ENCODE data around the gene RAB38. TPM values are rescaled to one million over a fixed set of nuclear protein-coding genes. Genes with fewer than 3 reads are reported as not detected.

RAB38 gene
- polyA plus RNA-seq, 1 donor from 2014 or later, result not detected

DNA sequence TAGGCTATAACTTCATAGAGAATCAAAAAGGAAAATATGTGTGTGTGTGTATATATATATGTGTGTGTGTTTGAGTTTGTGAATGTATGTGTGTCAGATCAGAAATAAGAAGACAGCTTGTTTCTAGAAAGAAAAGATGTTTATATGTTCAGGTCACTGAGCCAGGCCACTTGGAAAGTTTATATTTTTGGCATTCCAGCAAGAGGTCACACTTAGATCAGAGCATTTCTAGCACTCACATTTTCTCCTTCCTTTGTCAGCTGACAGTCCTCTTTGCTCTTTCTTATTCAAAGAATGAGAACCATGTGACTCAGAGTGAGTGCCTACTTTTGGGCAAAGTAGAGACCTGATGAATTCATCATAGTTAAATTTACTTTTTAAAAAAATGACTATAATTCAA is 22.9 kb downstream of the RAB38 start:
- peaks cover 2% of the 10 kb centered on the region for H3K36me3 Mint-ChIP-seq
- H3K4me1 Mint-ChIP-seq, result no peaks in the 10 kb centered on the region
- H3K9me3 Mint-ChIP-seq, result peaks cover 0 to 12% (median 5%) of the 10 kb centered on the region in 3 donors
- no peak overlapping the region for H3K27ac Mint-ChIP-seq
- no peak overlapping the region for H3K4me3 Mint-ChIP-seq
- H3K27me3 Mint-ChIP-seq, result peaks cover 4% of the 10 kb centered on the region

DNA sequence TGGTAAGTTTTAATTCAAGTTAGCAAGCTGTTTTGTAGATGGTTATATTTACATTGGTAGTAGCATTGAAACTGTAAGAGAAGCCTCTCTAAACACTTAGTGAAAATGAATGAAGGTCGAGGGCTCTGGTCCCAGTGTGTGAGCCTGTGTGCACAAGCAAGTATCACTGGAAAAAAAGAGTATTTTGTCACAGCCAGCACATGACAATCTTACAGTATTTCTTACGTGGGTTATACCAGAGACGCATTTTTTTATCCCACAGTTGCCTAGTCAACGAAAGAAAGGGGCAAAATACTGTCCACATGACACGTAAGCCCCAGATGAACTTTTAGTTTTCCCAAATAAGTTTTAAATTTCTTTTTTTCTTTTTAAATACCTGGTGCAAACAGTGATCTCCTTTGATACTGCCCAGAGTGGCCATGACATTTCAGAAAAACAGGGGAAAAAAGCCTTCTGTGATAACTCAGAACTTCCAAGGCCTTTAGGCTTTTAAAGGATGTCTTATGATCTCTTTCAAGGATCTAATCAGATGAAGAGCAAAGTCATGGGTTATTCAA is 23.5 kb downstream of the RAB38 start:
- Mint-ChIP-seq H3K27ac (no peak overlapping the region), H3K4me1 (peaks cover 0 to 1% (median 0%) of the 10 kb centered on the region in 3 donors), H3K36me3 (peaks cover 2% of the 10 kb centered on the region), H3K9me3 (peaks cover 0 to 8% (median 5%) of the 10 kb centered on the region in 3 donors), H3K27me3 (peaks cover 4% of the 10 kb centered on the region), H3K4me3 (no peak overlapping the region)

DNA sequence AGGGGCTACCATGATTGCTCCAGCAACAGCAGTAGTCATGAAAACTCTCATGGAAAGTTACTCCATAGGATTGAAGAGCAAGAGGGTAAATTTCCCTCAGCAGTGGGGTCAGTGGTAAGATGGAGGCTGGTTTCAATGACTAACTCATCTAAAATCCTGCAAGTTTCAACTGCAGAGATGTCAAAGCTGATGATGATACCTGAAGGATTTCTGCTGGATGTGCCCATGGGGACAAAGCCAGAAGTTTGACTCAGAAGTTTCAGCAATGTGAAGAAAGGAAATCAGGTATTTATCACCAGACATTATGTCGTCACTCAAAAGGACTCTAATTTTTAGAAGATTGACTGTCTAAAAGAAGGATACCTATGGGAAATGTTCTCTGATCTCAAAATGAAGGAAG is 29.1 kb downstream of the RAB38 start:
- no peaks in the 10 kb centered on the region for H3K27me3 Mint-ChIP-seq
- H3K27ac Mint-ChIP-seq, result no peak overlapping the region
- H3K4me1 Mint-ChIP-seq, result peaks cover 0 to 1% (median 0%) of the 10 kb centered on the region in 3 donors
- no peaks in the 10 kb centered on the region for H3K9me3 Mint-ChIP-seq
- H3K4me3 Mint-ChIP-seq, result no peak overlapping the region
- no peaks in the 10 kb centered on the region for H3K36me3 Mint-ChIP-seq

DNA sequence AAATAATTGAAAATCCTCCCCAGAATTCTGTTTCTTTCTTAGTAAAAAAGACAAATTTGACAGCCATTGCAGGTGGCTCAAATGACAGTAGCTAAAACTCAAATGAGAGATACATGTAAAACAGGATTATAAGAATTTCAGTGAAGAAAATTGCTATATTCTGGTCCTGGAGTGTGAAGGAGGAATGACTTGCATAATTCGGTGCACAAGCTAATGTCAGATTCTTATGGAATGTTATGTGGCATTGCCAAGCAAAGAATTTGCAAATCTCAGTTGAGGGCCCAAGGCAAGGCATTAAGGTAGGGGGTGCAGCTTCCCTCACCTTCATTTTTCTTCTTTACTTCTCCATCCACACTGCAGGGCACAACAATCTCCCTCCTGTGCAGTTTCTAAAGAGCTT is 35.4 kb downstream of the RAB38 start:
- H3K4me1 Mint-ChIP-seq, result no peaks in the 10 kb centered on the region
- H3K36me3 Mint-ChIP-seq, result no peaks in the 10 kb centered on the region
- no peaks in the 10 kb centered on the region for H3K27me3 Mint-ChIP-seq
- no peaks in the 10 kb centered on the region for H3K9me3 Mint-ChIP-seq
- H3K4me3 Mint-ChIP-seq, result no peak overlapping the region
- H3K27ac Mint-ChIP-seq, result no peak overlapping the region

DNA sequence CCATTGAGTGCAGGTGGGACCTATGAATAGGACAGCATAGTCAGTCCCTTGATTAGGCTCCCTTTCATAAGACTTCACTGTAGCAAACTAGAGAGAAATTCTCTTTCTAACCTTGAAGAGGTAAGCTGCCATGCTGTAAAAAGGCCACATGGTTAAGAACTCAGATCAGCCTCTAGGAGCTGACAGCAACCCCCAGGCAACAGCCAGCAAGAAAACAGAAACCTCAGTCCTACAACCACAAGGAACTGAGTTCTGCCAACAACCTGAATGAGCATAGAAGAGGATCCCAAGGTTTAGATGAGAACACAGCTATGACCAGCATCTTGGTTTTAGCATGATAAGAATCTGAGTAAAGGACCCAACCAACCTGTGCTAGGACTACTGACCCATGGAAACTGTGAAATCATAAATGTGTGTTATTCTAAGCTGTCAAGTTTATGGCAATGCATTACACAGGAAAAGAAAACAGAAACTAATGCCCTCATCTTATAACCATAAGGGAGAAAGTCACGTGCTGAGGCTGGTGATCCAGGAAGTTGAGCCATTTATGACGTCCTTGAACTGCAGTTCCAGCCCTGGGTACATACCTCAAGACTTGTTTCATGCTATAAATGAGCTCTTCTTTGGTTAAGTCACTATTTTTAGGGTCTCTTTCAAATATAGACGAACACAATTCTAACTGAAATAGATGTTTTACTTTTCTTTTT is 43.3 kb downstream of the RAB38 start:
- Mint-ChIP-seq H3K4me1 (no peaks in the 10 kb centered on the region), H3K27me3 (peaks cover 2% of the 10 kb centered on the region), H3K27ac (no peak overlapping the region), H3K9me3 (no peaks in the 10 kb centered on the region), H3K4me3 (no peak overlapping the region), H3K36me3 (no peaks in the 10 kb centered on the region)

DNA sequence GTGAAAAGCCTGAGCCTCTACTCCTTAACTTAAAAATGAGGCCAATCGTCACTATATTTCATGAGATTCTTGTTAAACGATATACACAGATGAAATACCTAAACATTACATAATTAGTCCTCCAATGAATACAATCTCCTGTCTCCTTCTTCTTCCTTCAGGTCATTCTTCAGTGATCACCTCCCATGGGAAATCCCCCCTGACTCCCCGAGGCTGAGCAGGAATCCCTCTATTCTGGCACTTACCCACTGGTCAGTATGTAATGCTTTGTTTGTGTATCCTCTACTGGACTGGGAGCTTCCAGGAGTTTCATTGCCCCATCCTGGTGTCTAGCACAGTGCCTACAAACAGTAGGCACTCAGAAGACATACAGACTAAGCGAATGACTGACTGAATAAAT is 52.3 kb downstream of the RAB38 start:
- Mint-ChIP-seq H3K9me3 (no peaks in the 10 kb centered on the region), H3K36me3 (no peaks in the 10 kb centered on the region), H3K27me3 (peaks cover 1% of the 10 kb centered on the region), H3K27ac (no peak overlapping the region), H3K4me3 (no peak overlapping the region), H3K4me1 (no peaks in the 10 kb centered on the region)

DNA sequence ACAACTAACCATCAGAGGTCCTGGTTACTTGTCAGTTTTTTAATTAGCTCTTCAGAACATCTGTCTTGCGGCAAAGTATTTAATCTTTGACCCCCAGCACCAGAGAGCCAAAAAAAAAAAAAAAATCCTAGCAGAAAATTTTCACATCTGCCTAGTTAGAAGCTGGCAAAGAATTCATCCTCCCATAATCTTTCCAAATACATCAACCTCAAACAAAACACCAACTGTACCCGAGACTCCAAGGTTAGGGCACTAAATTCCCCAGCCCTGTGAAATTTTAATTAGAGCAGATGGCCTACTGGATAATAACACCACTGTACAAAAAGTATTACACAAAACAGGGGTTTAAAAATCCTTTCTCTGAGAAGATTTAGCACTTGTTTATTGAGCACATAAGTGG is 55.7 kb downstream of the RAB38 start:
- H3K36me3 Mint-ChIP-seq, result no peaks in the 10 kb centered on the region
- H3K4me1 Mint-ChIP-seq, result no peaks in the 10 kb centered on the region
- no peaks in the 10 kb centered on the region for H3K9me3 Mint-ChIP-seq
- no peak overlapping the region for H3K27ac Mint-ChIP-seq
- no peak overlapping the region for H3K4me3 Mint-ChIP-seq
- H3K27me3 Mint-ChIP-seq, result peaks cover 1% of the 10 kb centered on the region

DNA sequence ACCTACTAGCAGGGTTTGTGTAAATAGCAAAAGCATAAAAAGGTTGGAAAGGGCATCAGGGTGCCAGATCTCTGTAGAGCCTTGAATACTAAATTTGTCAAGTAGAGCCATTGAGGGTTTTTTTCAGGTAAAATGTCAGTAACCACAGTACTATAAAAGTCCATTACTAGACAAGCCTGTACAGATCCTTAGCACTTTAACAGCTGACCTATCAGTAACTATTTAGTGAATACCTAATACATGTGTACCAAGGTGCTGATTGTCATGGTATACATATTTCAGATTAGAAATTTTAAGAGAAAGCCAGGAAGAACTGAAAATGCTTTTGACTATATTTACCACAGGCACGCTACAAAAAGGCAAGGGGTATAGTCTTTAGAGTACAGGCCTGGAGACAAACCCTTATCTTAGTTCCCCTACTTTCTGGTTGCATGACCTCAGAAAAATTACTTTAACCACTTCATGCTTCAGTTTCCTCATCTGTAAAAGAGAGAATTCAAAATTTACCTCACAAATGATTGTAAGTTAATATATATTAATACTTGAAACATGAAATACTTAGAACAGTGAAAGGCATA is 57.9 kb downstream of the RAB38 start:
- no peaks in the 10 kb centered on the region for H3K4me1 Mint-ChIP-seq
- no peaks in the 10 kb centered on the region for H3K9me3 Mint-ChIP-seq
- peaks cover 1% of the 10 kb centered on the region for H3K27me3 Mint-ChIP-seq
- no peaks in the 10 kb centered on the region for H3K36me3 Mint-ChIP-seq
- no peak overlapping the region for H3K4me3 Mint-ChIP-seq
- H3K27ac Mint-ChIP-seq, result no peak overlapping the region

DNA sequence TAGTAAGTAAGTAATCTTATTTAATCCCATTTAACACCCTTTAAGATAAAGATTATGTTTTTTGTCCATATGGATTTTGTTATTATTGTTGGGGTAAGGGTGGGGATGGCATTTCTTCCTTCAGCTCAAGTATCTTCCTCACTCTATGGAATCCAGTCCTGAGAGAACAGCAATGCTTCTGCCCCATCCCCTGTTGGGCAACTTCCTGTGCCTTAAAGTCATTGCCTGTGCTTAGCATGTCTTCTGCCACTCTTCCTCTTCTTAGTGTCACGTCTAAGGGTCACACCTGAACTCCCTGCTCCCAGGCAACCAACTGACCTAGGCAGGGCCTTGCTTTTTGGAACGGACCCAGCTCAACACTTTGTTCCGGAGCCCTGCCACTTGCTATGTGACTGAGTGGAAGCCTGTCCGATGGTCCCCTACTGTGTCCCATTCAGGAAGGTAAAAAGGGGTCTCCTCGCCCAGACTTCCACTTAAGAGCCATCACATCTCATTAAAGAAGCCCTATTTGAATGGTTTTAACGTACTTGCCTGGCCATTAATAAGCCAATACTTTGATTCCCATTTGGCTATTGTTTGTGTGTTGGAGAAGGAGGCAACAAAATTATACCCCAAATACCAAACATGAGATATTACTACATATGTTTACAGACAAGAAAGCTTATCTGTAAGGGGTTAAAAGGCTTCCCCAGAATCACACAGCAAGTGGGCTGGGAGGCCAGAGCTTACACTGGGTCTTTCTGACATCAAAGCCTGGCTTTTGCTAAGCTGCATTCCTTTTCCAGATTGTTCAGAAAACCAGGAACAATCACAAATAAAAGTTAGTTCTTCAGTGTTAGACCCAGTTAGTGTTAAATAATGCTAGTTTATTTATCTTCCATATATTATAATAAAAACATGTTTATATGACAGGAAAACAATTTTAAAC is 59.2 kb downstream of the RAB38 start:
- Mint-ChIP-seq H3K4me1 (no peaks in the 10 kb centered on the region), H3K9me3 (no peaks in the 10 kb centered on the region), H3K4me3 (no peak overlapping the region), H3K27me3 (no peaks in the 10 kb centered on the region), H3K27ac (no peak overlapping the region), H3K36me3 (no peaks in the 10 kb centered on the region)

DNA sequence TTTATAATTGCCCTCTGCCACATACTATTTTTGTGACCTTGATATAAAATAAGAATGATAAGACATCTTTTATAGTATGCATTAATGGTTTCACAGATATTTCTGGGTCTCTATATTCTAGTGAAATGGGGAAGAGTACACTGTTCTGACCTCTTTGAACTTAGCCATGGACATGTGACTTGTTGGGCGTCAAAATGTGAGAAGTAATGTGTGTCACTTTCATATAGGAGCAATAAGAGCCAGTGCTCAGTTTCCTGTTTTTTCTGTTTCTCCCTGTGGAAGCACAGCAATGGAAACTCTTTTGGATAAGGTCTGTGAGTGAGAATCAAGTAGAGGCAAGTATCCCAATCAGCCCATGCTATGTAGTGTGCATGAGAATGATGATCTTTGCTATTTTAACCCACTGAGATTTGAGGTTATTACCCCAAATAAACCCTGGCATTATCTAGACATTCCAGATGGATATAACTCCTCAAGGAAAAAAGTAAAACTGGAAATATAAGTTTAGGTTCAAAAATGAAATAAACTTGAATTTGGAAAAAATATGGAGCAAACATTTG is 60.7 kb downstream of the RAB38 start:
- Mint-ChIP-seq H3K4me3 (no peak overlapping the region), H3K4me1 (no peaks in the 10 kb centered on the region), H3K9me3 (no peaks in the 10 kb centered on the region), H3K27ac (no peak overlapping the region), H3K27me3 (no peaks in the 10 kb centered on the region), H3K36me3 (no peaks in the 10 kb centered on the region)

DNA sequence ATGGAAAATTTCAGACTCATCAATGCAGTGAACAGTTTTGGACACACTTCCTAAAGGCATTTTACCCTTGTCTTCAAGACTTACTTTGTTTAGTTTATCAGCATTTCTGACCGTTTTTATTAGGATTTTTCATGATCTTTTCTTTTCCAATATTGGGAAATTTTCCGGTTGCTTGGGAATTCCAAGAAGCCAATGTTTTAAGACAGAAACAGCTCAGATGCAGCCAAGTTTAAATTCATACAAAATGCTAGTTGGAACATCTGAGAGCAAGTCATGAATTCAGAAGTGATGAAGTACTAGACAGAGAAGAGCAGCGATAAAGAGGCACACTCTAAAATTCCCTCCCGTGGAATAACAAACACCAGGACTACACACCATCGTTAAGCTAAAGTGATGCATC is 68.6 kb downstream of the RAB38 start:
- H3K4me1 Mint-ChIP-seq, result no peaks in the 10 kb centered on the region
- H3K9me3 Mint-ChIP-seq, result peaks cover 0 to 6% (median 0%) of the 10 kb centered on the region in 3 donors
- H3K4me3 Mint-ChIP-seq, result no peak overlapping the region
- no peak overlapping the region for H3K27ac Mint-ChIP-seq
- H3K27me3 Mint-ChIP-seq, result peaks cover 7% of the 10 kb centered on the region
- no peaks in the 10 kb centered on the region for H3K36me3 Mint-ChIP-seq

DNA sequence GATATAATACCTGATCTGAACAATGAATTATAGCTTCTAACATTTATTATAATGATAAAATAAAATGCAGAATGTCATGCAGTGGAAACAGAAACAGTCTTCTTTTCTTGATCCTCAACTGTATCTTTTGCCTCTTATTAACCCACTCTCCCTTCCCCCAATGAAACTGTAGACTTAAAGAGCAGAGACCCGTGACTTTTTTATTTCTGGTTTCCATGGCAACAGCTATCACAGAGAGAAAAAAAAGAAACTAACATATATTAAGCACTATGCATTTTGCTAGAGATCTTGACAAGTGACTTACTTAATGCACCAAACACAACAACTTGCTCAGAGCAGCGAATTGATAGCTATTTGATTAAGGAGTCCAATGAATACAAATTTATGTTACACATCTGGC is 69.3 kb downstream of the RAB38 start:
- H3K27ac Mint-ChIP-seq, result no peak overlapping the region

DNA sequence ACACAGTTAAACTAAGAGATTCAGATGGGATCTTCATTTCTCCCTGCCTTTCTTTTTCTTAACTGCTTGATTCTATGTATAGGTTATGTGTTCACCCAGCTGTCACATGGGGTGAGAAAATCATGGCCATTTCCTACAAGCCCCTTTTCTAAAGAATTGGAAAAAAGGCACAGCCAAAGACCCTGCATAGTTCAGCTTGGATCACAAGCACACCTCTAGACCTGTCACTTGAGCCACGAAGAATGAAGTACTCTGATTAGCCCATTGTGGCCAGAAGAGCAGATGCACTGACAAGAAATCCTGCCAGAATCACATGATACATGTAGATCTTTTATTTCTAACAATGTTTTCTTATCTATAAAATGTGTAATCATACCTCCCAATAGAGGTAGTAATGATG is 69.7 kb downstream of the RAB38 start:
- Mint-ChIP-seq H3K9me3 (peaks cover 0 to 6% (median 0%) of the 10 kb centered on the region in 3 donors), H3K4me3 (no peak overlapping the region), H3K27ac (no peak overlapping the region), H3K27me3 (peaks cover 7% of the 10 kb centered on the region), H3K4me1 (no peaks in the 10 kb centered on the region), H3K36me3 (no peaks in the 10 kb centered on the region)

More for the DNA sequence above, 69.3 kb downstream of the RAB38 start:
- H3K4me3 Mint-ChIP-seq, result no peak overlapping the region
- no peaks in the 10 kb centered on the region for H3K4me1 Mint-ChIP-seq
- H3K9me3 Mint-ChIP-seq, result peaks cover 0 to 6% (median 0%) of the 10 kb centered on the region in 3 donors
- no peaks in the 10 kb centered on the region for H3K36me3 Mint-ChIP-seq
- H3K27me3 Mint-ChIP-seq, result peaks cover 7% of the 10 kb centered on the region

DNA sequence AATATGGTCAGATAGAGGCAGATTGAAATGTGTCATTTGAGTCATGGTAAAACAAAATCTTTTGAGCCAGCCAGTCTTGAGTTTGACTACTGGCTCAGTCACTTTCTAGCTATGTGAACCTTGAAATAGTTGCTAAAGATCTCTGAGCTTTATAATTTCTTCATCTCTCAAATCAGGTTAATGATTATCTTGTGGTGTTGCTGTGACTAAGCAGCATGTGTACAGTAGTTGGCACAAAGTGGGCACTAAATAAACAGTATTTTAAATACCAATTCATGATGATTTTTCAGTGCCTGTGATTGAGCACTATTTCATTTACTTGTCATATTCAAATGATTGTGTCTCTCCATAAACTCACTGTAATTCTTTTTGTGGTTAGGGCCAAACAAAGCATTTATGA is 70.8 kb downstream of the RAB38 start:
- H3K9me3 Mint-ChIP-seq, result peaks cover 0 to 6% (median 0%) of the 10 kb centered on the region in 3 donors
- H3K36me3 Mint-ChIP-seq, result no peaks in the 10 kb centered on the region
- H3K4me1 Mint-ChIP-seq, result no peaks in the 10 kb centered on the region
- H3K4me3 Mint-ChIP-seq, result no peak overlapping the region
- H3K27ac Mint-ChIP-seq, result no peak overlapping the region
- H3K27me3 Mint-ChIP-seq, result peaks cover 7% of the 10 kb centered on the region

Data from IgD-negative memory B cell (primary cell).